Fibroblast of the aortic adventitia (primary cell): ENCODE data around the gene DOCK11. TPM values are rescaled to one million over a fixed set of nuclear protein-coding genes. Genes with fewer than 3 reads are reported as not detected.
A peak's percentile ranks its signal among the peaks of the same experiment; 100 is the strongest.
"Not testable (repeated sequence)": the region's sequence is repeated elsewhere in the genome, so short reads cannot be mapped to it uniquely, and the experiment has no call there.

Experiments
- DNase-seq: peaks from one replicate; pipeline ENCODE4 v3.0.0-alpha.2; 2010; ENCODE audit warnings: low read depth
- H3K4me3 ChIP-seq: 2 replicates; pipeline ENCODE4 v1.5.1; 2011; ENCODE audit warnings: low read depth, mild to moderate bottlenecking, control low read depth, low read length, moderate library complexity
- CTCF ChIP-seq: IDR thresholded peaks from 2 replicates; pipeline ENCODE4 v1.5.1; 2011; ENCODE audit warnings: mild to moderate bottlenecking, low read length, control low read depth, inconsistent platforms; ENCODE audit not compliant: insufficient read depth
- total RNA-seq: library from RNA; depleted of rRNA; stranded (reverse); fragments of >200 nt; gene quantifications from 2 replicates; pipeline ENCODE4 v1.2.3, GENCODE V29; 2012; ENCODE audit warnings: low replicate concordance

The DOCK11 gene
- 34.8 and 60.8 TPM in 2 replicates for total RNA-seq

GRCh38 chrX:118495061-118495921 is at the start of gene DOCK11:
Gene DOCK11, plus strand, starts transcription at chrX:118495815. Its CDS starts 157 bp downstream, at chrX:118495972.
- H3K4me3 ChIP-seq = peak within 1 kb of the TSS; percentile 84
- TF ChIP-seq CTCF = no peak
- peak; percentile 87 for DNase-seq

GRCh38 chrX:118448273-118448783 is 47.3 kb upstream of the DOCK11 start:
- TF ChIP-seq CTCF = no peak
- peak; percentile 18 for DNase-seq
- H3K4me3 ChIP-seq = no peak overlapping the region

- H3K4me3 ChIP-seq = no peak overlapping the region
- no peak for DNase-seq
- no peak for TF ChIP-seq CTCF
Measured at GRCh38 chrX:118455013-118455412, 40.6 kb upstream of the DOCK11 start.

GRCh38 chrX:118459494-118459893 is 36.1 kb upstream of the DOCK11 start:
- no peak overlapping the region for H3K4me3 ChIP-seq
- DNase-seq = peak; percentile 74
- peak; percentile 67 for TF ChIP-seq CTCF

- DNase-seq = no peak
- no peak overlapping the region for H3K4me3 ChIP-seq
- no peak for TF ChIP-seq CTCF
Measured at GRCh38 chrX:118464501-118464900, 31.1 kb upstream of the DOCK11 start.

- no peak for TF ChIP-seq CTCF
- no peak overlapping the region for H3K4me3 ChIP-seq
- DNase-seq = no peak
Measured at GRCh38 chrX:118468122-118468521, 27.5 kb upstream of the DOCK11 start.

GRCh38 chrX:118470721-118471347 is 24.8 kb upstream of the DOCK11 start:
- DNase-seq, H3K4me3 ChIP-seq: not testable (repeated sequence)
